Dedifferentiated amniotic fluid mesenchymal stem cell (primary cell): ENCODE data around the gene PLEKHA7.
A peak's percentile ranks its signal among the peaks of the same experiment; 100 is the strongest.

Experiments used
- DNase-seq: peaks from one replicate; pipeline ENCODE4 v3.0.0-alpha.2; 2016; ENCODE audit errors: extremely low spot score

PLEKHA7 gene

DNA sequence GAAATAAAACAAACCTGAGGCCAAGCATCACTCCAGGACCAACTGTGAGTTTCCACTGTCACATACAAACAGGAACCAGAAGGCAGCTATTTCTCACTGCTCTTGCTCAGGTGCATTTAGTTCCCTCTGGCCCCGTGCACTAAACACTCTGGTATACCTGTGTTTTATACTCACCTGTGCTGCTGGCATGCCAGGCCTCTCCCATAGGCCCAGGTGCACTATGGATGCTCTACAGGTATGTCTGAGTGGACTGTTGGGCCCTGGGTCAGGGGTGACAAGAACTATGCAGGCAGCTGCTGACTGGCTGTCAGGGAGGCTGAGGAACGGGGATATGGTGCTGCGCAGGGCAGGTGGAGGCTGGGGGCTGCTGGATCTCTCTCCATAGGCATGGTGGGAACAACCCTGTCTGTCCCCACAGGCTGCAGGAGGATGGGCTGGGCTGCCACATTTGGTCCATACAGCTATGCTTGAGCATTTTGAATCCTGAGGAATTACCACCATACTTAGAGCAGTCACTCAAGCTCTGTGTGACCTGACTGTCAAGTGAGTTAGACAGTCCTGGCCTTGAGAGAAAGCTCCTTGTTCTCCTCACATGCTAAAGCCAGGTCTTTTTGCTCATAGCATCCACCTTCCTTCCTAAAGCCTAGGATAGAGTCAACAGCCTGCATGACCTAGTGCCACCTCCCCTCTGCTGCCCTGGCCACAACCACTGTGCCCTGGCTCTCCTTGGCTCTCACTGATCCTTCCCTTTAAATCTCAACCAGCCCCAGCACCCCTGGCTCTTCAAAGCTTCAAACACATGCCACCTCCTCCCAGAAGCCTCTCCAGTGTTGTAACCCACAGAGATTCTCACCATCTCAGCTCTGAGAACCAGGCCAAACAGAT lies 202.8 kb downstream of the PLEKHA7 start:
- DNase-seq, result no peak

DNA sequence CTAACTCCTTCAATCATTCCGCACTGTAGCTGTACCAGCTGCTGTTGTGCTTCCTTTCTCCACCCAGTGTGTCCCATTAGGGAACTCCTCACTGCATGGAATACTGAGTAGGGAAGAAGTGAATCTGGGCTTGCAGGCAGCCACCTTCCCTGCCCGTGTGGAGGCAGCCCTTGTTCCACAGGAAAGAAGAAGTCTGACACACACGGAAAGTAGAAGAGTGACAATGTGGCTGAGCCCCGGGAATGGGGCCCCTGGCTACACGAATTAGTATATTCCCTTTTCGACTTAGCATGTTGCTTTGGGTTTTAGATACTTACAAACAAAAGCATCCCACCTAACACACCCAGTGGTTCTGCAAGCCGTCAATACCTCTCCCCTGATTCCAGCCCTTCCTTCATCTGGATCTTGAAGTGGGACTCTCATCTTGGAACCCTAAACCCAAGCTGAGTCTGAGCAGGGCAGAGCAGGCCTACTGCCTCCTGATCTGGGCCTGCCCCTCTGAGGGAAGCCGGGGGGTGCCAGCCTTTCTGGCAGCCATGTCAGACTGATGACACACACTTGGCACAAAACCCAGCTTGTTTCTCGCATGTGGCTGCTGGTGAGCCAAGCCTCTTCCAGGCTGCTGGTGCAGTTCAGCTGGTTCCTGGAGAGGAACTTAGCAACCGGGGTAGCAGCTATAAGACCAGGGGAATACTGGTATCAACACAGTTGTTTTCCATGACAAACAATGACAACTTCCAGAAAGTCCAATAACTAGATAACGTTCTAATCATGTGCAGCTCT lies 204.1 kb downstream of the PLEKHA7 start:
- DNase-seq, result no peak

DNA sequence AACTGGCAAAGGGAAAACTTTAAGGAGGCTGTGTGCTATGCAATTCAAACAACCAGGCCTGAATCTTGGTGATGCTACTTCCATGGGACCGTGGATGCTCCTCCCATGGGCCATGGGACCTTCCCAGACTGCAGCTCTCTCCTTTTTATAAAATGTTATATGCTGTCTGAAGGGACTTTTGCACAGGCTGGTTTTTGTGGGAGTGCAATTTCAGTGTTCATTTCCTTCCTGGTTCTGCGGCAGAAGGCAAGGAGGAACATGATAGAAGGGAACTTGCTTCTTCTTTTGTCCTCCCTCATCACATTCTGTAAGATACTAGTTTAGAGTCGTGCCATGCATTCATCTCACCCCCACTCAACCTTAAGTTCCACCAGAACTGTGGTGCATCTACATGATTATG lies 206.9 kb downstream of the PLEKHA7 start:
- no peak for DNase-seq

DNA sequence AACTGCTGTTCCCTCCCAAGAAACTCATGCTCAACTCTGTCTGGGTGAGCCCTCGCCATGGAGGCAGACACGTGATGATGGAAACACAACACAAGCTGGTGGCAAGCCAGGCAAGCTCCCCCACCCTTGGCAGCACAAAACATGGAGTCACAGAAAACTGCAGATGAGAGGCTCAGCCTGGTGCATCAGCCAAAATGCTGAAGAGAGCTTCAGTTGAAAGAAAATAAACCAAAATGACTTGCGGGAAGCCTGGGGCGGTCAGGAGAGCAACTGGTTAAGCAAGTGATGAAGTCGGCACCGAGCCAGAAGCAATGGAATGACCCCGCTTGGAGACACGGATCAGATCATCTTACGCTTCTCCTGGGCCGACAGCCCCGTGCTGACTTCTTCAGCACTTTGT lies 207.4 kb downstream of the PLEKHA7 start:
- no peak for DNase-seq

DNA sequence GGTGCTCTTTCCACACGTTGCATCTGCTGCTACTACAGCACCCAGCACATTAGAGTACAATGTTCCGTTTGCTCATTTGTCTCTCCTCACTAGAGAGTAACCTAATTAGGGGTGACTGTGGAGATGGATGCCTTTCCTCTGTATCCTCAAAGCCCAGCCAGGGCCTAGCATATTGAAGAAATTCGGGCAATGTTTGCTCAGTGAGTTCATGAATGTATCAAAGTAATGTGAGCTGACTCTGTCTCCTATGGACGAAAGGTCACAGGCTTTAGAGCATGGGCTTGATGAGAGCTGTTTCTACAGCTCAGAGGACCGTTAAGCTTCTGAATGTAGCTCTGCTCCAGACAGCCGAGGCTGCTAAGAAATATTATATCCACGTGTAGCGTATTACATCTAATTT lies 208.3 kb downstream of the PLEKHA7 start:
- no peak for DNase-seq

DNA sequence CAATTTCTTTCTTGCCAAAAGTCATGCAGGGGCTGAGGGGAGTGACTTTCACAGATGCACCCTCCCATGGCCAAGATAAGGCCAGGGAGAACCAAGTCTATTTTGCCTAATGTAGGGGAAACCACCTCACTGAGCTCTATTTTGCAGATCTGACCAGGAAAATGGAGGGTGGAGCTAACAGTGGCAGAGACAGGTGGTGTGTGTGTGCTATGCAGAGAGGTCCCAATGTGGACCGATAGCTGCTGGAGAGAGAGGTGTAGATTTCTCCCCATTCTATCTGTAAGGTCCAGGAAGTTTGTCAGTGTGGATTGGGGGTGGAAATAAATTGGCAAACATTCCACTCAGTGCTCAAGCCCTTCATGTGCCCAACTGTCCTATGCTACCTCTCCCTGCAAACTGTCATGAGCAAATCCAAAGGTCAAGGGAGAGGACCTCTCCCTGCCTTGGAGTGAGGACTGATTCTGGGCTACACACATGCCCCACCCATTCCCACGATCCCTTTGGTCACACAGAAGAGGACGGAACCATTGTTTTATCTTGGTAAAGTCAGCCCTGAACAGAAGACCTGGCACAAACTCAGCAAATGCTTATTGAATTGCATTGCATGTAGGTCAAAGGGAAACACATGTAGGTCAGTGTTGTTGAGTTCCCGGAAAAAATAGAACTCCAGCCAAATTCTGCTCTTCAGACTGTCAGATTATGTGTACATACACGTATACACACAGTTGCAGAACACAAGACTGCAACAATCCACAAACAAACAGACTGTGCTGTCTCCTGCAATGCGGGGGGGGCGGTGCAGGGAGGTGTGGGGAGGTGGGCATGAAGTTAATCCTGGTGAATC lies 209.9 kb downstream of the PLEKHA7 start:
- no peak for DNase-seq

DNA sequence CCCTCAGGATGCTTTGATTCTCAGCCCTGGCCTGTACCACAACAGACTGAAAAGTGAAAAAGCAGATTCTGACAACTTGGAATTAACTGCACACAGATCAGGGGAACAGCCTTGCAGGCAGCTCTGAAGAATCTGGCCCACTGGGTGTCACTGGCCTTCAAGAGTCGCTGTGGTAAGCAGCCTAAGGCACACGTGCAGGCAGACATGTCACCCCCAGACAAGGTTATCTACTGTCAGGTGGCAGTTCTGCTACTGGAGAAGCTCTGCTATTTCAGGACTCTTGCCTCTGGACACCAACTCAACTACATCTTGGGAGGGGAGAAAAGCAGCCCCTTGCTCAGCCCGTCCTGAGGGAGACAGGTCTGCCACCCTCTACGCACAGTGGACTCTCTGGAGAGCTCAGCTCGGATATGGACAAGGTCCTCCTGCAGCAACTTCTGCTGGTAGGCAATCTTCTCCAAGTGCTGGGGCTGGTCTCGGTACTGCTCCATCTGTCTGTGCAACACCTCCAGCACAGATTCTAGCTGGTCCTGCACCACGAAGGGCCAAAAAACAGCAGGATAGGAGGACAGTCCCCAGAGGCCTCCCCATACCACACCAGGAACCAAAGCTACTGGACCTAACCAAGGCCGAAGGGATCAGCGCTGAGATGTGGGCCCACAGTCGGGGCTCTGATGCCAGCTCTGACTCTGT lies 212.8 kb downstream of the PLEKHA7 start:
- DNase-seq, result no peak

DNA sequence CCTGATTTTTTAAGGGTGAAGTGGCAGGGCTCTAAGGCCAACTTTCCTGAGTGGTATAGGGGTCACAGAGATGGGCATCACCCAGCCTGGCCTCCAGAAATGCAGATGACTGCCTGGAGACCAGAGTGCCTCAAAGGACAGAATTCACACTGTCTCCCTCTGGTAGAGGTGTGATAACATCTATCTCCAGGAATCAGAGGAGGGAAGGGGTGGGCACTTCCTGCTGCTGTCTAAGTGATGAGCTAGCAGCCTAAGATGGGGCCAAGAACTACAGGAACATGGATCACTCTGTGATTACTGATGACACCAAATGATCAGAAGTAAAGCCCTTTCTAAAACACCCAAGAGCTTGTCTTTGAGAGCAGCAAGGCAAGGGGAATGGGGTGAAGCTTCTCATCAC lies 213.8 kb downstream of the PLEKHA7 start:
- no peak for DNase-seq

DNA sequence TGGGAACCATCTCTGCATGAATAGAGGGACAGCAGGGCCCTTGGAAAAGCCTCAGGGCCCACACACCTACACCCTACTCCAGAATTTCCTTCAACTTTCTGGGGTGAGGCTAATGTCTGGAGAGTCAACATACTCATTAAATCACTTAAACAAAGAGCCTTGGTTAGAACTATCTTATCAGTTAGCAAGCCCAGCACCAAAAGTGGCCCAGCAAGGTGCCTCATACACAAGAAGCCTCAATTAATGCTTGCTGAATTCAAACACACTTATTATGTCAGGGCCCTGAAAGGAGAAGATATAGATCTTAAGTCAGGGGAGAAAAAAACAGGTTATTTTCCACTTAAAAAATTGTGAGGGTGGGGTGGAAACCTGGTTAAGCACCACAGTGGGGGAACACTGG lies 214.3 kb downstream of the PLEKHA7 start:
- no peak for DNase-seq

DNA sequence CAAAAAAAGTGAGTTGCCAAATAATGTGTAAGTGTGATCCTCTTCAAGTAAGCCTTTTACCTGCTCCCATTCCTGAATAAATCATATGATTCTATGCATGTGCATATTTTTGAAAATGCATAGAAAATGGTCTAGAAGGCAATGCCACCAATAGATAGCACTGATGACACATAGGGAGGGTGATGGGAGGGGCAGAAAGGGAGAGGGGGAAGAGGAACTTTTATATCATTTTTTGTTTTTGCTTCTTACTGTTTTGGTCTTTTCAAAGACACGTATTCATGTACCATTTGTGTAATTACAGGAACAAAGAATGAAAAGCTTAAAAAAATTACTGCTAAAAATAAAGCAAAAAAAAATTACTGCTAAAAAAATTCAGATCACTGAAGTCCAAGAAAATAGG lies 215.0 kb downstream of the PLEKHA7 start:
- no peak for DNase-seq

DNA sequence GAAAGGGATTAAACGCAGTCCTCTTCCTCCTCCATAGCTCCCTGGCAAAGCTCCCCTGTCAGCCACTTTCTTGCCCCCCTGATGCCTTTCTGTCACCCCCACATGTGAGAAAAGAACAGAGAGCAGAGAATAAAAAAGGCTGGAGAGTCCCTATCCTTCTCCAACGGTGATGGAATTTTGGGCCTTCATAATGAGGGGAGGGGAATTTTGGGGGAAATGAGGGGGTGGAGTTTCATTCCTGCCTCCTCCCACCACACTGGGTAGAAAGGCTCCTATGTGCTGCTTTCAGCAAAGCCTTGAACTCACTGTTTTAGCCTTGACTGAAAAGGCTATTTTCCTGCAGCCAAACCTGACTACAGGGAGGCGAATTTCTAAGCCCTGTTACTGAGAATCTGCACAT lies 216.4 kb downstream of the PLEKHA7 start:
- no peak for DNase-seq

DNA sequence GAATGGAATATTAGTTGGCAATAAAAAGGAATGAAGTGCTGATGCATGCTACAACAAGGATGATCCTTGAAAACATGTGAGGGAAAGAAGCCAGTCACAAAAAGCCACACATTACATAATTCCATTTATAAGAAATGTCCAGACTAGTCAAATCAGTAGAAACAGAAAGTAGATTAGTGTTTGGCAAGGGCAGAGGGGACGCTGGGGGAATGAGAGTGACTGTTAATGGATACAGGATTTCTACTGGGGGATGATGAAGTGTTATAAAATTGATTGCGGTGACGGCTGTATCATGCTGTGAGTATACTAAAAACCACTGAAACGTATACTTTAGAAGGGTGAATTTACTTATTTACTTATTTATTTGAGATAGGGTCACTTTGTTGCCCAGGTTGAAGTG lies 217.9 kb downstream of the PLEKHA7 start:
- no peak for DNase-seq

DNA sequence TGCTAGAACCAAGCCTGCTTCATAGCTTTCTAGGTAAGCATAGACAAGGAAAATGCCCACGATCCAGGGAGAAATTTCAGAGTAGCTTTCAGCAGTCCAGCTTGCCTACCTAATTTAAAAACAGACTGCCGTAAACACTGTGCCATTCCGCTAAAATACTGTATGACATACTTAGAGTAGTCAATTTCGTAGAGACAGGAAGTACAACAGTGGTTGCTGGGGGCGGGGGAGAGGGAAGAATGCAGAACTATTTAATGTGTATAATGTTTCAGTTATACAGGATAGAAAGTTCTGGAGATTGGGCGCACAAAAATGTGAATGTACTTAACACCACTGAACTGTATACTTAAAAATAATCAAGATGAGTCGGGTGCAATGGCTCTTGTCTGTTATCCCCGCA lies 219.1 kb downstream of the PLEKHA7 start:
- no peak for DNase-seq

DNA sequence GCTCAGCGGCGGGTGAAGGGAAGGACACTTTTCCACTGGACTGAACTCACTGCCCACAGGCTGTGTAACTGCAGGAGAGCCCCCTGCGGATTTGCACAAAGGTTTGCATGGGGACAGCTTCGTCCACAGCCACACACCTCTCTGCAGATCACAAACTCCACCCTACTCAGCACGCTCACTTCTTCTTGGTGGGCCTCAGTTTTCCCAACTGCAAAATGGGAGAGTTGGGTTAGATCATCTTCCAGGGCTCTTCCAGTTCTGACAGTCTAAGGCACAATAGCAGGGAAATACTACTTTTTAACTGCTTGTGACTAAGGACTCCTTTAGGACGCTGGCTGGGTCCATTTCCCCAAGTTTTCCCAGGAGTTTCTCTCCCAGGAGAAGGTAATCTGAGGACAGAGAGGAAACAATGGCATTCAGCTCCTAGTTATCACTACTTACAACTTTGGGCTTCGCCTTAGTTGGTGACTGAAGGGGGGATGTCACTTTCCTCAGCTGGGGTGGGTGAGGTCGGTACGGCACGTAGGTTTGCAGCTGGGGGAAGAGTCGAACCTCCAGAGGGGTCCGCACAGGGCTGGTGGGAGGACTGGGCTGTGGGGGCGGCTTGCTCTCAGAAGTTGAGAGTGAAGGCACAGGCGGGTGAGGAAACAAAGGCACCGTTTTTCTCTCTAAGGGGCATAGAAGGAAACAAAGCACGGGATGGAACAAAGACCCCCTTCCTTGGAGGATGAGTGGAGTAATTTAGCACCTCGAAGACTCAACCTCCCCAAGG lies 220.0 kb downstream of the PLEKHA7 start:
- DNase-seq, result no peak

DNA sequence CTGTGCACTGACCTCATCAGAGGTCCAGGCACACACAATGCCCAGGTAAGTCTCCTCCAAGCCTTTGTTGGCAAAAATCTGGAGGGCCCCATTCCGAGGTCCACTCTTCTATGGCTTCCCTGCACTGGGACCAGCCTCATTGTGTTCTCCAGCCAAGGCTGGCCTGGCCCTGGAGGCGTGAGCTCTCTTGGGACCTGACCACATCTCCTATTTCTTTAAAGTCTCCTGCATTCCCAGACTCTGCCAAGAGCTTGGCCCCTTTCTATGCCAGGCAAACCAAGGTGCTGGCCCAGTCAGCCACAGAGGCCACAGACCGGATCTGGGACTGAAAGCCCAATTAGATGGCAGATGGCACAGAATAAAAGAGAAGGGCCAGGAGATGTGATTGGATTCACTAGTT lies 220.7 kb downstream of the PLEKHA7 start:
- DNase-seq, result no peak

DNA sequence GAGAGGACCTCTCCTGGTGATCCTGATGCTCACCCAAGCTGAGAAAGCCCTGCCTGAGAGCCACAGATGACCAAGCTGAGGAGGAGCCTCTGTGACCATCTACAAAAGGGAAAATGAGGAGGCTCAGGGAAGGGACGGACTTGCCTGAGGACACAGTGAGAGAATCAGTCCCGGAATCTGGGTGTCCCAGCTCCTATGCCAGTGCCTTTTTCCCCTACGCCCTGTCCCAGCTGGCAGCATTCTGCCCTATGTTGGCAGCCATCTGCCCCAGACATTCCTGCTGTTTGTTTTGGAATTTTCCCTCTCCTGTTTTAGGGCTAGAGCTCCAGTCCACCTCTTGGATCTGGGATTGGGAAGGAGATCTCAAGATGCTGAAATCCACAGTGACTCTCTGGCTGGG lies 221.2 kb downstream of the PLEKHA7 start:
- no peak for DNase-seq

DNA sequence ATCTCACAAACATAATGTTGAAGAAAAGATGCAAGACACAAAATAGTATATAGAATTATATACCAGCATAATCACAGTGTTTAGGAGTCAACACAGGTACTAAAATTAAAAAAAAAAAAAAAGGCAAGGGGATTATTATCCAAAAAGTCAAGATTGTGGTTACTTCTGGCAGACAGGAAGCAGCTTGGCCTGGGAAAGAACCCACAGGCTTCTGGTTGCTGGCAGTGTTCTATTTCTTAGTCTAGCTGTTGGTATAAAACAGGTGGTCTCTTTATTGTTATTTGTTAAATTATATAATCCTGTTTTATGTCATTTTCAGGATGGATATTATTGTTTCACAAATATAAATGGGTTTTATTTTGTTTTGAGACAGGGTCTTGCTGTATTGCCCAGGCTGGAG lies 221.8 kb downstream of the PLEKHA7 start:
- no peak for DNase-seq

DNA sequence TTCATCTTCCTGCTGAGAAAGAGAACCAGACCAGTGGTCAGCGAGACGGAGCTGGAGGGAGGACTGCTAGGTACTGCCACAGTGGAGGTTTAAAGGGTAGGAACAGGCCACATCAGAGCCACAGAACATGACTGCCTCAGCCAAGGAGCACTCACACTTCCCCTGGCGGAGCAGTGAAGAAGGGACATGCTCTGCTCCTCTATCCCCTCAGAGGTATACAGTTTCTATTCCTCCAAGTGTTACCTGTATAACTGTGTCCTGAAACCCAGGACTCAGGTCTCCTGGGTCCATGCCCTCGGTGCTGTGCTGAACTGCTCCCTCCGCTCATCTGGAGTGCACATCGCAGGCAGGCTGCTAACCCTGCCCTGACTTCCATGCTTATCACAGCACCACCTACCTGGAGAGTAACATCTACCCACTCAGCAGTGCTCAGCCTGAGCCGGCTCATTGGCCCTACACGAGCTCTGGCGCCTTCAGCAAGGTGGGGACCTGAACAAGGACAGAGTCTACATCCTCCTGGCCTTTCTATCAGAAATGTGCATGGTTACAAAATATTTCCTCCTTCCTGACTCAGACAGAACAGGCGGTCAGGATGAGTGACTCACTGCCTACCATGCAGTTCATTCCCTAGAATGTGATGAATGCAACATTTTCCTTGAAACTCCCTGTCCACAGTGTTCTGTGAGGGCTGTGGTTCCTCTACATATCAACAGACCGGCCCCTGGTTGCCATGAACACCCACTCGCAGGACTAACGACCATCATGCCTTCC lies 222.8 kb downstream of the PLEKHA7 start:
- DNase-seq, result peak; percentile 90

DNA sequence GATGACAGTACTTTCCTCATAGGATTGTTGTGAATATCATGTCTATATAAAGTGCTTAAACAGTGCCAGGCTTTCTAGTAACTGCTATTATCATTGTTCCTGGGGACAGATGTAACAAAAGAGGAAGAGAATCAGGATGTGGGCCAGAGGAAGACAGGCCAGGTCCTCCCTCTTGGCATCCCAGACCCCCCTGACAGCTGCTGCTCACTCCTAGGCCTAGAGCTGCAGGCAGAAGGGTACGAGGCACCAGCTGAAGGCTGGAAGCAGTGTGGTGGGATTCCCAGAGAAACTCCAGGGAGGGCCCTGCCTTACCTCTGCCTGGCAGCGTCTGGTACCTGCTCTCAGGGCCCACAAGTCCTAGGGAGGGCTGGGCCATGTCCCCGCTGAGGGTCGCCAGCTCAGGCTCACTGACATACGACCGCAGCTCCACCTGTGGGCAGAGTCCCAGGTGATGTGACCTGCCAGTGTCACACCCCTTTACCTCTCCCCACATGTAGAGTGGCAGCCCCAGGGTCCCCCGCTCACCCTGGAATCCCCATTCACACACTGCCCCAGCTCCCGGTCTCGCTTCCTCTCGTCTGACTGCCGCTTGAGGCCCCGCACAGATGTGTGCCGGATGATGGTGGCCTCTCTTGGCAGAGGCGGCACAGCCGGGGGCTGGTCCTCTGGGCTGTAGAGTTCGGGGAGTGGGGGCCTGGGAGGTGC lies 223.6 kb downstream of the PLEKHA7 start:
- no peak for DNase-seq
